H1 (cell line): ENCODE results near the gene MPEG1.

ENCODE experiments used
- CREB1 ChIP-seq: IDR thresholded peaks from 2 replicates; pipeline ENCODE4 v1.6.1; 2012; ENCODE audit warnings: inconsistent platforms
- JUN ChIP-seq: IDR thresholded peaks from 2 replicates; pipeline ENCODE4 v1.6.1; 2011; ENCODE audit warnings: low read depth, mild to moderate bottlenecking, improper control_type of control experiment, low read length
- TF ChIP-seq, protein P1 (sequence below), 3 experiments: IDR thresholded peaks; 1 replicate in 2 of 3; 2 replicates in 1 of 3; pipeline versions ENCODE4 v1.5.1 to v1.6.1; 2011; ENCODE audit warnings: low read length in 3 of 3, mild to moderate bottlenecking in 3 of 3, inconsistent platforms in 2 of 3, low read depth in 1 of 3, moderate library complexity in 1 of 3; ENCODE audit not compliant: insufficient read depth in 1 of 3; ENCODE audit errors: control extremely low read depth in 1 of 3

DNA sequence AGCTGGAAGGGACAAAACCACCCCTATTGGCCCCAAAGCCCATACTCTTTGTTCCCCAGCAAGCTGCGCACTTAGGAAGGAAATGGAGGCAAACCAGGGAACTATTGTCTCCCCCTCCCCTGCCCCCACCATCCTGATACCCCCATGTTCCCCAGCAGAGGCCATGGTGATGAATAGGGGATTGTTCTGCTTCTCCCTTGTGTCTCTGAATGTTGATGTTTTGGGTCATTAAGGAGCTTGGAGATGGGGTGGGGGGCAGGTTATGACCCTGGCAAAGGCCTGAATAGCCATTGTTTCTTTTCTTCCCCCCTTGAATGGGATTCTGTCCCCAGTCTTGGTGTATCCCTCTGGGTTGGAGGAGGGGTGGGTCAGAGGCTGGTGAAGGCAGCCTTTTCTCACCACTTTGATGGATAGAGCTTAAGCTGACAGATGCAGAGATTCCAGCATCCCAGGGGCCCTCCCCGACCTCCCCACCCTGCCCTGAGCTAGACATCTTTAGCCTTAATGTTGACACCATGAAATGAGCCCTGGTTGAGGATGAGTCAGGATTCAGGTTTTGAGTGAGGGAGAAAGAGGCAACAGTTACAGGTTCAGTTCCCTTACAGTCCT lies 32.5 kb downstream of the MPEG1 start:
- no peak for TF ChIP-seq JUN
- TF ChIP-seq, protein P1, sequence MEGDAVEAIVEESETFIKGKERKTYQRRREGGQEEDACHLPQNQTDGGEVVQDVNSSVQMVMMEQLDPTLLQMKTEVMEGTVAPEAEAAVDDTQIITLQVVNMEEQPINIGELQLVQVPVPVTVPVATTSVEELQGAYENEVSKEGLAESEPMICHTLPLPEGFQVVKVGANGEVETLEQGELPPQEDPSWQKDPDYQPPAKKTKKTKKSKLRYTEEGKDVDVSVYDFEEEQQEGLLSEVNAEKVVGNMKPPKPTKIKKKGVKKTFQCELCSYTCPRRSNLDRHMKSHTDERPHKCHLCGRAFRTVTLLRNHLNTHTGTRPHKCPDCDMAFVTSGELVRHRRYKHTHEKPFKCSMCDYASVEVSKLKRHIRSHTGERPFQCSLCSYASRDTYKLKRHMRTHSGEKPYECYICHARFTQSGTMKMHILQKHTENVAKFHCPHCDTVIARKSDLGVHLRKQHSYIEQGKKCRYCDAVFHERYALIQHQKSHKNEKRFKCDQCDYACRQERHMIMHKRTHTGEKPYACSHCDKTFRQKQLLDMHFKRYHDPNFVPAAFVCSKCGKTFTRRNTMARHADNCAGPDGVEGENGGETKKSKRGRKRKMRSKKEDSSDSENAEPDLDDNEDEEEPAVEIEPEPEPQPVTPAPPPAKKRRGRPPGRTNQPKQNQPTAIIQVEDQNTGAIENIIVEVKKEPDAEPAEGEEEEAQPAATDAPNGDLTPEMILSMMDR (IDR thresholded peaks at IDR 0.05; ENCODE audit: control extremely low read depth in 1 of 3, insufficient read depth in 1 of 3, low read depth in 1 of 3, low read length in 3 of 3): no peak
- TF ChIP-seq CREB1: no peak
